GM23338 (cell line): Measurements from ENCODE around the gene EPGN. TPM values are rescaled to one million over a fixed set of nuclear protein-coding genes. Genes with fewer than 3 reads are reported as not detected.

Experiments
- ATAC-seq: fragments of 200-7000 bp; cut with Tn5 transposase; 3 replicates; pipeline ENCODE4 v1.9.1; 2020
- DNase-seq: peaks from one replicate; pipeline ENCODE4 v3.0.0-alpha.2; 2015; ENCODE audit warnings: low spot score
- H2AFZ ChIP-seq: fragments of 200-600 bp; sonication (generic); 2 replicates; pipeline ENCODE4 v1.8.0; 2016; ENCODE audit warnings: antibody characterized with exemption, mild to moderate bottlenecking, moderate library complexity
- H3F3A ChIP-seq: fragments of 200-600 bp; sonication (generic); replicated peaks from 2 replicates; pipeline ENCODE4 v1.8.0; 2017; ENCODE audit warnings: antibody characterized with exemption, mixed run types, low read depth
- H3K27ac ChIP-seq: fragments of 200-600 bp; sonication (generic); 2 replicates; pipeline ENCODE4 v1.6.1; 2016; ENCODE audit warnings: low read depth
- H3K27me3 ChIP-seq: fragments of 200-600 bp; sonication (generic); 2 replicates; pipeline ENCODE4 v1.8.0; 2016; ENCODE audit warnings: mild to moderate bottlenecking, mixed run types, moderate library complexity; ENCODE audit not compliant: insufficient read depth
- H3K36me3 ChIP-seq: fragments of 200-600 bp; sonication (generic); 2 replicates; pipeline ENCODE4 v1.8.0; 2016; ENCODE audit warnings: mild to moderate bottlenecking; ENCODE audit not compliant: insufficient read depth
- H3K4me1 ChIP-seq: fragments of 200-600 bp; sonication (generic); 2 replicates; pipeline ENCODE4 v1.8.0; 2016; ENCODE audit warnings: mild to moderate bottlenecking, moderate library complexity; ENCODE audit not compliant: insufficient read depth
- H3K4me2 ChIP-seq: fragments of 200-600 bp; sonication (generic); 2 replicates; pipeline ENCODE4 v1.7.1; 2017; ENCODE audit warnings: mixed run types
- H3K4me3 ChIP-seq: fragments of 200-600 bp; sonication (generic); 2 replicates; pipeline ENCODE4 v1.6.1; 2016; ENCODE audit warnings: mixed run types
- H3K79me2 ChIP-seq: fragments of 200-600 bp; sonication (generic); replicated peaks from 2 replicates; pipeline ENCODE4 v1.8.0; 2017; ENCODE audit warnings: mild to moderate bottlenecking; ENCODE audit not compliant: insufficient read depth
- H3K9me2 ChIP-seq: fragments of 200-600 bp; sonication (generic); 2 replicates; pipeline ENCODE4 v1.8.0; 2017; ENCODE audit not compliant: insufficient read depth
- H4K20me1 ChIP-seq: fragments of 200-600 bp; sonication (generic); replicated peaks from 2 replicates; pipeline ENCODE4 v1.8.0; 2017; ENCODE audit warnings: mild to moderate bottlenecking; ENCODE audit not compliant: insufficient read depth
- H3K27ac Mint-ChIP-seq: 2 replicates; pipeline ENCODE4 v1.8.0; 2020; ENCODE audit warnings: inconsistent platforms, mild to moderate bottlenecking, moderate library complexity, mixed read lengths
- H3K27me3 Mint-ChIP-seq: 3 replicates; pipeline ENCODE4 v1.8.0; 2022; ENCODE audit warnings: low read depth, mild to moderate bottlenecking, moderate library complexity, mixed read lengths, inconsistent platforms; ENCODE audit not compliant: insufficient read depth, poor library complexity
- H3K36me3 Mint-ChIP-seq: 3 replicates; pipeline ENCODE4 v1.8.0; 2021; ENCODE audit warnings: low read depth, mild to moderate bottlenecking, inconsistent platforms, moderate library complexity, mixed read lengths
- H3K4me1 Mint-ChIP-seq: 3 replicates; pipeline ENCODE4 v1.8.0; 2020; ENCODE audit warnings: mild to moderate bottlenecking, inconsistent platforms, mixed read lengths
- H3K4me3 Mint-ChIP-seq: 3 replicates; pipeline ENCODE4 v1.8.0; 2021; ENCODE audit warnings: moderate library complexity, mild to moderate bottlenecking, inconsistent platforms, mixed read lengths
- H3K9me3 Mint-ChIP-seq: 3 replicates; pipeline ENCODE4 v1.8.0; 2020; ENCODE audit warnings: moderate library complexity, mild to moderate bottlenecking, inconsistent platforms, mixed read lengths
- CREB1 ChIP-seq: fragments of 250-450 bp; sonication (Bioruptor Pico); IDR thresholded peaks from 2 replicates; pipeline ENCODE4 v1.5.0; 2020; ENCODE audit warnings: low read depth, mild to moderate bottlenecking, moderate library complexity
- CTCF ChIP-seq, 2 experiments: fragments of 200-600 bp in 1 of 2; sonication (generic) in 1 of 2; conservative IDR thresholded peaks; 2 replicates each; pipeline versions ENCODE4 v1.5.1 to v1.6.1; 2016 to 2017; ENCODE audit warnings: antibody characterized with exemption in 2 of 2, low read depth in 2 of 2, mild to moderate bottlenecking in 2 of 2, moderate library complexity in 1 of 2
- ETS1 ChIP-seq: IDR thresholded peaks from 2 replicates; pipeline ENCODE4 v1.6.1; 2016; ENCODE audit warnings: antibody characterized with exemption
- EZH2 ChIP-seq: fragments of 200-600 bp; sonication (generic); IDR thresholded peaks from one replicate; pipeline ENCODE4 v1.8.0; 2017; ENCODE audit warnings: antibody characterized with exemption, mild to moderate bottlenecking, low read depth; ENCODE audit not compliant: unreplicated experiment
- EZH2phosphoT487 ChIP-seq: fragments of 200-600 bp; sonication (generic); IDR thresholded peaks from one replicate; pipeline ENCODE4 v1.8.1; 2018; ENCODE audit warnings: antibody characterized with exemption; ENCODE audit not compliant: unreplicated experiment
- JUNB ChIP-seq: IDR thresholded peaks from one replicate; pipeline ENCODE4 v1.6.1; 2016; ENCODE audit warnings: antibody characterized with exemption; ENCODE audit not compliant: unreplicated experiment
- NANOG ChIP-seq: IDR thresholded peaks from 2 replicates; pipeline ENCODE4 v1.6.1; 2016; ENCODE audit warnings: antibody characterized with exemption, borderline replicate concordance
- POLR2AphosphoS5 ChIP-seq: IDR thresholded peaks from 2 replicates; pipeline ENCODE4 v1.6.1; 2016; ENCODE audit warnings: antibody characterized with exemption, low read depth
- STAT1 ChIP-seq: IDR thresholded peaks from one replicate; pipeline ENCODE4 v1.6.1; 2016; ENCODE audit warnings: antibody characterized with exemption; ENCODE audit not compliant: unreplicated experiment
- ZNF114 ChIP-seq: fragments of 250-450 bp; sonication (Bioruptor Pico); IDR thresholded peaks from 2 replicates; pipeline ENCODE4 v1.5.0; 2020; ENCODE audit warnings: mild to moderate bottlenecking, moderate library complexity
- ZNF331 ChIP-seq: fragments of 250-450 bp; sonication (Bioruptor Pico); IDR thresholded peaks from 2 replicates; pipeline ENCODE4 v1.5.0; 2020; ENCODE audit warnings: low read depth, mild to moderate bottlenecking, moderate library complexity
- polyA plus RNA-seq: library from polyadenylated mRNA; unstranded; fragments of >200 nt; fragmentation: Nextera tagmentation; extraction: Ambion mirVana; gene quantifications from 2 replicates; pipeline ENCODE4 v1.2.1, GENCODE V29; 2016
- total RNA-seq: library from RNA; depleted of rRNA; stranded (reverse); fragments of >200 nt; shearing (Covaris generic); gene quantifications from 2 replicates; pipeline ENCODE4 v1.2.3, GENCODE V29; 2014

The EPGN gene
- total and polyA plus RNA-seq, 2 experiments from 2014 or later: not detected

- Histone ChIP-seq H3F3A (no peaks in the 10 kb centered on the region), H3K27me3 (no peaks in the 10 kb centered on the region), H3K4me2 (no peak overlapping the region), H2AFZ (no peak overlapping the region), H4K20me1 (no peaks in the 10 kb centered on the region), H3K27ac (no peak overlapping the region), H3K4me1 (0 out of 2 replicates have a peak, but pooled peaks cover 10% of the 10 kb centered on the region), H3K9me2 (no peaks in the 10 kb centered on the region), H3K36me3 (no peaks in the 10 kb centered on the region), H3K4me3 (no peak overlapping the region), H3K79me2 (no peaks in the 10 kb centered on the region)
- ATAC-seq (no peak), DNase-seq (no peak)
- H3K9me3 Mint-ChIP-seq: no peaks in the 10 kb centered on the region
- no peaks in the 10 kb centered on the region for H3K36me3 Mint-ChIP-seq
- peaks cover 13% of the 10 kb centered on the region for H3K4me1 Mint-ChIP-seq
- no peaks in the 10 kb centered on the region for H3K27me3 Mint-ChIP-seq
- no peak overlapping the region for H3K4me3 Mint-ChIP-seq
- H3K27ac Mint-ChIP-seq: no peak overlapping the region
- TF ChIP-seq JUNB: no peak
- TF ChIP-seq CTCF (conservative IDR thresholded peaks at IDR 0.05; ENCODE audit: low read depth in 2 of 2): no peak
- no peak for TF ChIP-seq NANOG
Observed at GRCh38 chr4:74318276-74318675, 10.0 kb downstream of the EPGN start.

- no peak overlapping the region for H3K4me2 ChIP-seq
- ATAC-seq: no peak
- no peaks in the 10 kb centered on the region for H3K9me3 Mint-ChIP-seq
- TF ChIP-seq JUNB (no peak), ZNF114 (CRISPR knock-in tag) (no peak), ETS1 (no peak), POLR2AphosphoS5 (no peak), CTCF (conservative IDR thresholded peaks at IDR 0.05; ENCODE audit: low read depth in 2 of 2) (no peak), EZH2 (no peak), NANOG (no peak), STAT1 (no peak), CREB1 (CRISPR knock-in tag) (no peak), EZH2phosphoT487 (no peak), ZNF331 (CRISPR knock-in tag) (no peak)
Observed at GRCh38 chr4:74319470-74319869, 11.2 kb downstream of the EPGN start.

More at GRCh38 chr4:74319470-74319869, 11.2 kb downstream of the EPGN start:
- H3K27ac ChIP-seq: no peak overlapping the region
- Mint-ChIP-seq H3K4me1 (peaks cover 19% of the 10 kb centered on the region), H3K36me3 (no peaks in the 10 kb centered on the region), H3K27ac (no peak overlapping the region), H3K4me3 (no peak overlapping the region), H3K27me3 (no peaks in the 10 kb centered on the region)
- H3F3A ChIP-seq: no peaks in the 10 kb centered on the region
- H2AFZ ChIP-seq: no peak overlapping the region
- DNase-seq: no peak
- no peaks in the 10 kb centered on the region for H3K79me2 ChIP-seq
- no peaks in the 10 kb centered on the region for H3K27me3 ChIP-seq
- H4K20me1 ChIP-seq: no peaks in the 10 kb centered on the region
- H3K4me1 ChIP-seq: peaks cover 14% of the 10 kb centered on the region; the same call in 1 of the 2 replicates
- no peak overlapping the region for H3K4me3 ChIP-seq
- H3K9me2 ChIP-seq: no peaks in the 10 kb centered on the region
- H3K36me3 ChIP-seq: no peaks in the 10 kb centered on the region
